Chondrocyte (in vitro differentiated cells): ENCODE data around the gene OXTR. TPM values are rescaled to one million over a fixed set of nuclear protein-coding genes. Genes with fewer than 3 reads are reported as not detected.

Experiments
- DNase-seq: peaks from one replicate; pipeline ENCODE4 v3.0.0; 2021; ENCODE audit warnings: mixed read lengths, low spot score
- H3K27ac Mint-ChIP-seq: one replicate; pipeline ENCODE4 v1.8.0; 2021; ENCODE audit warnings: mild to moderate bottlenecking, moderate library complexity, mixed read lengths; ENCODE audit not compliant: unreplicated experiment
- H3K27me3 Mint-ChIP-seq: 2 replicates; pipeline ENCODE4 v1.8.0; 2021; ENCODE audit warnings: low read depth, mixed read lengths
- H3K36me3 Mint-ChIP-seq: 2 replicates; pipeline ENCODE4 v1.8.0; 2021; ENCODE audit warnings: low read depth, mixed read lengths
- H3K4me1 Mint-ChIP-seq: 2 replicates; pipeline ENCODE4 v1.8.0; 2021; ENCODE audit warnings: low read depth, mild to moderate bottlenecking, mixed read lengths
- H3K4me3 Mint-ChIP-seq: one replicate; pipeline ENCODE4 v1.8.0; 2021; ENCODE audit warnings: mild to moderate bottlenecking, moderate library complexity, mixed read lengths; ENCODE audit not compliant: unreplicated experiment
- H3K9me3 Mint-ChIP-seq: 2 replicates; pipeline ENCODE4 v1.8.0; 2021; ENCODE audit warnings: low read depth, mixed read lengths
- total RNA-seq: library from RNA; stranded (reverse); gene quantifications from 3 replicates; pipeline ENCODE4 v1.2.1, GENCODE V29; 2021
- TF ChIP-seq, protein P1 (sequence below): fragments of 200-600 bp; sonication (generic); IDR thresholded peaks from 2 replicates; pipeline ENCODE4 v1.5.0; 2021; ENCODE audit warnings: antibody characterized with exemption, mild to moderate bottlenecking, moderate library complexity

The OXTR gene
- total RNA-seq, 1 donor from 2014 or later, result 48.5 TPM

DNA sequence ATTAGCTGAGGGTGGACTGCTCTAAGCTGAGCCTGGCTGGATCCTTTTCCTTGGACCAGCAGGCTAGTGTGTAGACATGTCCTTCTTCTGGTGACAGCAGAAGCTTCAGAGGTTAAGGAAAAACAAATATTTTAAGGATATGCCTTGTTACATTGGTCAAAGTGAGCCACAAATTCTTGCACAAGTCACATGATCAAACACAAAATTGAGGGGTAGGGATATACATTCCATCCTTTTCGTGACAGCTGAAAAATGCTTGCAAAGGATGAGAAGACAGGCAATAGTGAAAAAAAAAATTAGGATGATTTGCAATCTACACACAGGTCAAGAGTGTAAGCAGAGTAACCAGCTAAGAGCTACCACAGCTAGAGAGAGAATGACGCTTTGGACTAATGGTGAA is 21.1 kb upstream of the OXTR start:
- Mint-ChIP-seq H3K36me3 (no peaks in the 10 kb centered on the region), H3K27me3 (no peaks in the 10 kb centered on the region), H3K4me3 (no peak overlapping the region), H3K4me1 (peaks cover 18% of the 10 kb centered on the region), H3K27ac (no peak overlapping the region), H3K9me3 (peaks cover 16% of the 10 kb centered on the region)
- no peak for DNase-seq
- TF ChIP-seq, protein P1, sequence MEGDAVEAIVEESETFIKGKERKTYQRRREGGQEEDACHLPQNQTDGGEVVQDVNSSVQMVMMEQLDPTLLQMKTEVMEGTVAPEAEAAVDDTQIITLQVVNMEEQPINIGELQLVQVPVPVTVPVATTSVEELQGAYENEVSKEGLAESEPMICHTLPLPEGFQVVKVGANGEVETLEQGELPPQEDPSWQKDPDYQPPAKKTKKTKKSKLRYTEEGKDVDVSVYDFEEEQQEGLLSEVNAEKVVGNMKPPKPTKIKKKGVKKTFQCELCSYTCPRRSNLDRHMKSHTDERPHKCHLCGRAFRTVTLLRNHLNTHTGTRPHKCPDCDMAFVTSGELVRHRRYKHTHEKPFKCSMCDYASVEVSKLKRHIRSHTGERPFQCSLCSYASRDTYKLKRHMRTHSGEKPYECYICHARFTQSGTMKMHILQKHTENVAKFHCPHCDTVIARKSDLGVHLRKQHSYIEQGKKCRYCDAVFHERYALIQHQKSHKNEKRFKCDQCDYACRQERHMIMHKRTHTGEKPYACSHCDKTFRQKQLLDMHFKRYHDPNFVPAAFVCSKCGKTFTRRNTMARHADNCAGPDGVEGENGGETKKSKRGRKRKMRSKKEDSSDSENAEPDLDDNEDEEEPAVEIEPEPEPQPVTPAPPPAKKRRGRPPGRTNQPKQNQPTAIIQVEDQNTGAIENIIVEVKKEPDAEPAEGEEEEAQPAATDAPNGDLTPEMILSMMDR, result no peak

DNA sequence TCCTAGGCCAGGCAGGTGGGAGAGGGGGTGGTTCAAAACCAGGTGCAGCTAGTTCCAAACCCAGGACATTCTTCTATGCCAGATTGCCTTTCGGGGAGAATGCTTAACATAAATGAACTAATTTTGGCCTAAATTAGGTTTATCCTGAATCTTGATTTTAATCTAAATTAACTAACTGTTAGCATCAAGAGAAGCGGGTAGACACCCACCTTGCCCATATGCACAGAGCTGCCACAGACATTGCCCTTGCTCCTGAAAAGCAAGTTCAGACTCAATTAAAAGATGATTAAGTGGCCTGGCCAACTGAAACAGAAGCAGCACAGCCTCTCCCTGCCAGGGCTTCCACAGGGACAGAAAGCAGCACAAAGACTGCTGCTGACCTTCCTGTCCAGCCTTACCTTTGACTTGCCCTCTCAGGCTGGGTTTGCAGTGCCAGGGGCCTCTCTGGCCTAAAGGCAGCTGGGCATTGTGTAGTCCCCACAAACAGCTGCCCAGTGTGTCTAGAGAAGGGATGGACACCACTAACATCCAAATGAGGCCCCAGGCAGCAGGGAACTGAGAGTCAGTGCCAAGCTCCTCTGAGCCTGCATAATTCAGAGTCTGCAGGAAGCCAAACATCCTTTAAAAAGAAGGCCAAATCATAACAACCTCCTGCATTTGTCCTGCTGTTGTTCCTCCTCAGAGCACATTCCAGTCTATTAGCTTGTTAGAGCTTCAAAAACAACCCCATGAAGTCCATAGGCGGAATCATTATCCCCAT is 15.4 kb upstream of the OXTR start:
- no peak overlapping the region for H3K27ac Mint-ChIP-seq

DNA sequence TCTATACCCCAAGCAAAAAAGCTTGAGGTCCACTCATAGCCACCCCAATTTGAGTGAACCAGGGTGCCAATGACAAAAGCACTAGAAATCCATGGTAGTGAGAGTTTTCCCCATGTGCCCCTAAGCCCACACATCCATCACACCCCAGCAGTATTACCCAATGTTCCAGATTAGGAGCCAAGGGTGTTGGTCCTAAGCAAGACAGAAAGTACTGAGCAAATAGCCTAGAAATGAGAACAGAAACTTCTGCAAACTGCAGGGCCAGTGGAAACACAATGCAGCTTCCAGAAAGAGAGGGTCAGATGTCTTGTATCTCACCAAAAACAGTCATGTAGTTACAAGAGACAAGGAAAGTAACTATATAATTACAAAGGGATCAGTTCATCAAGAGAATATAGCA is 10.9 kb upstream of the OXTR start:
- Mint-ChIP-seq H3K4me3 (no peak overlapping the region), H3K27me3 (no peaks in the 10 kb centered on the region), H3K36me3 (no peaks in the 10 kb centered on the region), H3K9me3 (no peaks in the 10 kb centered on the region), H3K27ac (no peak overlapping the region), H3K4me1 (peaks cover 22% of the 10 kb centered on the region)
- no peak for DNase-seq
- TF ChIP-seq, protein P1, result no peak

More for the DNA sequence above, 15.4 kb upstream of the OXTR start:
- no peaks in the 10 kb centered on the region for H3K36me3 Mint-ChIP-seq
- H3K9me3 Mint-ChIP-seq, result peaks cover 16% of the 10 kb centered on the region
- no peaks in the 10 kb centered on the region for H3K27me3 Mint-ChIP-seq
- TF ChIP-seq, protein P1, result no peak
- DNase-seq, result no peak
- H3K4me1 Mint-ChIP-seq, result peaks cover 7% of the 10 kb centered on the region
- H3K4me3 Mint-ChIP-seq, result no peak overlapping the region

DNA sequence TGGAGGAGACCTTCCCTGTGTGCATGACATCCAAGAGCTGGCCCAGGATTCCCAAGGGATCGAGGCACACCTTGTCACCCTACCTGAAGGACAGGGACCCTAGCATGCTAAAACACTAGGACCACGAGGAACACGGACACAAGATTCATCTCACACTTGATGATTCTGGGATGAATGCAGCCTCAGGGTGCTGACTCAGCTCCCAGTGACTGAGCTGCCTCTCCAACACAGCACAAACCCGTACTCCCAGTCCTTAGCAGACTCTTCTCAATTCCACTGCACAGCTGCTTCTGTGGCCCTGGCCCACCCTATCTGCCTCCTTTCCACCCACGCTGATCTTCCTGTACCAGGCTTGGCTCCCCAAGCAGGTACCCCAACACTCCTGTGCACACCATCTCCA is 9.1 kb upstream of the OXTR start:
- H3K9me3 Mint-ChIP-seq, result no peaks in the 10 kb centered on the region
- TF ChIP-seq, protein P1, result no peak
- no peak overlapping the region for H3K27ac Mint-ChIP-seq
- no peak overlapping the region for H3K4me3 Mint-ChIP-seq
- no peak for DNase-seq
- H3K36me3 Mint-ChIP-seq, result no peaks in the 10 kb centered on the region
- H3K4me1 Mint-ChIP-seq, result peaks cover 20% of the 10 kb centered on the region
- H3K27me3 Mint-ChIP-seq, result no peaks in the 10 kb centered on the region

DNA sequence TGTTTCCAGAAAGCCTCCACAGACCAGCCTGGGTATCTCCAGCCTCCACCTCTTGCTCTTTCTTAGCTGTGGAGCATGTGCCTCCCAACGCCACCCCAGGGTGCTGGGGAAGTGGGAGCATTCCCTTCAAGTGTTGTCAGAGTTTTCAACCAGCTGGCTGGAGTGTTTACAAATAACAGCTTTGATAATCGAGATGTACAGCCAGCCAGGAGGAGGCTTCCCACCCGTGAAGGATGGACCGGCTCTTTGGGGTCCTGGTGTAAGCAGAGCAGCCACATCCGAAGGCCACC is 8.5 kb upstream of the OXTR start:
- Mint-ChIP-seq H3K4me1 (peaks cover 20% of the 10 kb centered on the region), H3K27ac (no peak overlapping the region), H3K9me3 (no peaks in the 10 kb centered on the region), H3K27me3 (no peaks in the 10 kb centered on the region), H3K36me3 (no peaks in the 10 kb centered on the region), H3K4me3 (no peak overlapping the region)
- DNase-seq, result no peak
- TF ChIP-seq, protein P1, result no peak
